ENCODE data around the gene OGT. TPM values are rescaled to one million over a fixed set of nuclear protein-coding genes. Genes with fewer than 3 reads are reported as not detected.

OGT gene
- total RNA-seq, 2 donors from 2014 or later: 64.7 to 68.8 TPM

- ATAC-seq: peak in 1 of 2 donors; percentile 29
- DNase-seq: no peak
- intact Hi-C loops (cut with DNase I): no loop called here
These were observed 84.0 kb downstream of the OGT start for GRCh38 chrX:71616672-71617529.

GRCh38 chrX:71617742-71618141 lies 84.8 kb downstream of the OGT start:
- no peak for DNase-seq
- no peak for ATAC-seq
- intact Hi-C loops (cut with DNase I): no loop called here

DNA sequence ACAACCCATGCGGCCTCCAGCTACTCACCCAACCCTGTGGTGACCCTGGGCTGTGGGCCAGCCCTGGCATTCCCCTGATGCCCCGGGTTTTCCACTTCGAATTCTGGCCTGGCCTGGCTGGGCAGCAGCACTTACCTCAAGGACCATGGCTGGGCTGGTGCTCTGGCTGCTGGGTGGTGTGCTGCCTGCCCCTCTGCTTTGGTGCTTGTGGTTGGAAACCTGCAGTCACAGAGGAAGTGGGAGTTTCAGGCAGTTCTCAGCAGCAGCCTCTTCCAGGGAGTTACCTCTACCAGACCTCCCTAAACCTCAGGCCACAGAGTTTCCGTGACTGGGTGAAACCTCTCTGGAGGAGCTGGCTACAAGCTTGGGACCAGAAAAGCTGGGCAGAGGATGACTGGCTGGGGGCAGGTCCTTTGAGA lies 85.4 kb downstream of the OGT start, which contains the start of gene CXCR3:
Gene CXCR3 (minus strand): TSS at position 209 of the 419 bp plus-strand sequence. CDS start 62 bp downstream, at position 147.
- no peak for ATAC-seq
- intact Hi-C loops (cut with DNase I): no loop called here
- DNase-seq: no peak

DNA sequence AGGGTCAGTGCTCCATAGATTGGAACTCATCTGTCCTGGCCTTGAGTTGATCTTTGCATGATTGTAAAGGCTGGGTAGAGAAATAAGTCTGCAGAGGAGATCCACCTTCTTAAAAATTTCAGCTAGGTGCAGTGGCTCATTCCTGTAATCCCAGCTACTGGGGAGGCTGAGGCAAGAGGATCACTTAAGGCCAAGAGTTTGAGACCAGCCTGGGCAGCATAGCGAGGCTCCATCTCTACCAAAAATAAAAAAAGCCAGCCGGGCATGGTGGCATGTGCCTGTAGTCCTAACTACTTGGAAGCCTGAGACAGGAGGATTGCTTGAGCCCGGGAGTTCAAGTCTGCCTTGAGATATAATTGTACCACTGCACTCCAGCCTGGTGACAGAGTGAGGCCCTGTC lies 85.9 kb downstream of the OGT start:
- DNase-seq (no peak), ATAC-seq (no peak)
- intact Hi-C loops (cut with DNase I): no loop called here

DNA sequence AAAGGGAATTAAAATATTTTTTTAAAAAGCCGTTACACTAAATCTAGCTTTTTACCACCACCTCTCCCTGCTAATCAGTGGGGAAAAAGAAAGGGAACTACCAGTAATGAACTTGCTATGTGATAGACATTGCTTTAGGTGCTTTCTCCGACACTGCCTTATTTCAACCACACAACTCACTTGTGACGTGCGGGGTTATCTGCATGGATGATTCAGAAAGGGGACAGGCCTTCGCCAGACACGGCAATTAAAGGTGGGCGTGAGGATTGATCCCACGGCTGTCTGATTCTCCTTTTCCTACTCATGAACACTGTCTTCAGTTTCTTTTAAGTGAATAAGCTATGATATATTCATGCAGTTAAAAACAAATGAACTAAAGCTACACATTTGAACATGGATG lies 86.3 kb downstream of the OGT start:
- intact Hi-C loops (cut with DNase I): no loop called here

DNA sequence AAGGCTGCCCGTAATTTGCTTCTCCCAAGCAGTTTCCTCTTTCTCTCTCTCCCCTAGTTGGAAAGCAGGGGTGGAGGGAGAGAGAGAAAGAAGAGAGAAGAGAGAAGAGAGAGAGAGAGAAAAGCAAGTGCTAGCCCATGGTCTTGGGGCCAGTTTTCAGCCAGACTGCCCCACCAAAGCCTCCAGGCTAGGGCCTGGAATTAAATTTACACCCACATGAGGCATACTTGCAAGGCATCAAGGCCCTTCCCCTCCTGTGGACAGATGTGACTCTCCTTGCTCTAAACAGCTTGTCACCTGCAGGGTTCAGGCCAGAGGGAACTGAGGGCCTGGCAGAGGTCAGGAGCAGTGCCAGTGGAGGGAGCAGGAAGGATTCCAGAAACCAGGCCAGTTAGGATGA lies 87.1 kb downstream of the OGT start:
- ATAC-seq: no peak
- intact Hi-C loops (cut with DNase I): no loop called here
- no peak for DNase-seq

More for the DNA sequence above, 86.3 kb downstream of the OGT start:
- ATAC-seq (no peak), DNase-seq (no peak)

GRCh38 chrX:71621603-71622002 lies 88.7 kb downstream of the OGT start:
- DNase-seq (no peak), ATAC-seq (peak in 1 of 2 donors; percentile 53)
- intact Hi-C loops (cut with DNase I): no loop called here

DNA sequence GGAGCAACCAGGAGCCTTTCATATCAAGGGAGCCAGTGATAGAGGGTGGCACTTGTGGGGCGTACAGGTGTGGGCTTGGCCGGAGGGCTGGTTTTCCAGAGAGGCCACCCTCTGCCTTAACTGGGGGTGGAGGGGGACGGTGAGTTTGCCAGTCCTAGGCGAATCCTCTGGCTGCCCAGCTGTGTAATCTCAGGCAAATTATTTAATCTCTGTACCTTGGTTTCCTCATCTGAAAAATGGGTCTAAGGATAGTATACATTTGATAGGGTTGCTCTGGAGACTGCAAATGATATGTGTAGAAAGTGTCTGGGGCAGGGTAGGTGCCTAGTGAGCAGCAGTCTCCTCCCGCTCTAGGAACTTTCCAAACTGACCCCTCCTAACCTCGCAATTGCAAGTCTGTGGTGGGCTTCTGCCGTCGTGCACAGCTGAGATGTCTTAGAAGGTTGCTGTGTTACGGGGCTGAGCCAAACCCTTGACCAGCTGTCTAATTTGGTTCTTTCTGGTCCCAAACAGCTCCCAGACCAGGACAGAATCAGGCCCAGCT lies 89.2 kb downstream of the OGT start:
- DNase-seq (no peak), ATAC-seq (no peak)
- intact Hi-C loops (cut with DNase I): no loop called here

DNA sequence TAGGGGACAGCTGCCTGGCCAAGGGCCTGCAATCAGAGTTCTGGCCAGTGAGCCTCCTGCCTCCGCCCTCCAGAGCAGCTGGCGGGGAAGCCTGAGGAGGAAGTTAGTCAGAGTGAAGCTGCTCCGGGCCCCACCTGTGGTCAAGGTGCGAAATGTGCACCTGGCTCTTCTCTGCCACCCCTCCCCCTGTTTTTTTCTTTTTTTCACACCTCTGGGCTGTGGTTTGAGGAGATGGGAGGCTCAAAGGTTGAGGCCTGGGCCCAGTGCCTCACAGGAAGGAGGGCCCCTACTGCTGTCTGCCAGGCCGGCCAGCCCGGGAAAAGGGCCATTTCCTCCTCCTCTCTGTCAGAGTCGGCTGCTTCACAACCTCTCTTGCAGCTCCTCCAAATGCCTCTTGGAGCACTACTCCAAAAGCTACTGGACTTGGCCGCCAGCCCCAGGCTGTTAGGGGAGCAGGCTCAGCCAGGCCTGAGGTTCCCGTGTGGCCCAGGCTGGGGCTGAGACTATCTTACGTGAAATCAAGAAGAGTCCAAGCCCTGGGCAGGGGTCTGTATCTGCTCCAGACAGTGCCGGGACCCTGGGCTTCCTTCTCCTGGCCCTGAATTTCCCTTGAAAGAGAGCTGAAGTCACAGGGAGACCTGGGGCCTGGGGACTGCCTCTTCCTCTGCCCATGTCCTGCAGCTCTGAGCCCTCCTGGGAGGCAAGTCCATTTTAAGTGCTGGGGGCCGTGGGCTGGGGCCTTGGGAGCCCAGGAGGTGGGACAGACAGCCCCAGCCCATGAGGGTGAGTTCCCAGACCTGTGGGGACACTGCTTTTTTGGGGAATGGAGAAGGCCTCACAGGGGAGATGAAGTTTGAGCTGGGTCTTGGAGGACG lies 89.9 kb downstream of the OGT start:
- peak; percentile 92 to 95 for ATAC-seq
- peak; percentile 81 for DNase-seq
- intact Hi-C loops (cut with DNase I): no loop called here

DNA sequence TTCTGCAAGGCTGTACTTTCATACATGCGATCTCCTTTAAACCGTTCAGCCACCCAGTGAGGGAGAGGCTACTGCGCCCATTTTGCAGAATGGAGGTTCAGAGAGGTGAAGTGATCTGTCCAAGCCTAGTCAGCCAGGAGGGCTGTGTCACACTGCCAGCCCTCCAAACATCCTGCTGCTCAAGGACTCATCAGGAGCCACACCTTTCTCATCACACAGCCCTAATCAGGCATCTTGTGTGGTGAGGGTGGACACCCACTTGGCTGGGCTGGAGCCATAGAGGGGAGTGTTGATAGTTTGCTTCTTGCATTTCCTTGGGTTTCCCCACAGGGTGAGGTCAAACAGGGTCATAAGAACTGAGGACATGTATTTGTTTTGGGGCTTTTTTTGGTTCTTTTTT lies 90.8 kb downstream of the OGT start:
- ATAC-seq (no peak), DNase-seq (no peak)
- intact Hi-C loops (cut with DNase I): no loop called here

- DNase-seq (no peak), ATAC-seq (no peak)
- intact Hi-C loops (cut with DNase I): no loop called here
These were observed 92.6 kb downstream of the OGT start for GRCh38 chrX:71625471-71625870.

Other genes with a start within 250 kb of the OGT start
- gene NONO, start 249.5 kb upstream of the OGT start, total RNA-seq: 100 to 1,000 TPM in 1 of 2 donors, 10 to 100 TPM in 1; 99.7 to 130 TPM
- gene ITGB1BP2, start 231.4 kb upstream of the OGT start, total RNA-seq: 100 to 1,000 TPM in 1 of 2 donors, 10 to 100 TPM in 1; 90.5 to 115 TPM
- gene TAF1, start 166.7 kb upstream of the OGT start, total RNA-seq: 10 to 100 TPM; 17.8 to 23.0 TPM
- 1 to 10 TPM; 1.2 to 1.3 TPM for gene GCNA, start 45.3 kb downstream of the OGT start, total RNA-seq
- under 1 TPM; 0.24 to 0.82 TPM for gene CXCR3, start 85.4 kb downstream of the OGT start, total RNA-seq
- not detected for gene CXorf49, start 185.2 kb downstream of the OGT start, total RNA-seq
- not detected for gene CXorf49B, start 230.2 kb downstream of the OGT start, total RNA-seq

All from left cardiac atrium (tissue), 4 donors.